K562 (cell line): ENCODE data around the gene C16orf95. TPM values are rescaled to one million over a fixed set of nuclear protein-coding genes. Genes with fewer than 3 reads are reported as not detected.

Source experiments
- ATAC-seq: fragments of 200-7000 bp; cut with Tn5 transposase; 3 replicates; pipeline ENCODE4 v1.9.1; 2020; ENCODE audit warnings: moderate library complexity
- BruUV-seq: library from RNA; stranded (reverse); fragments of 400-500 nt; replicated peaks from 2 replicates; lab custom pipeline; 2021; lab: Mats Ljungman, UMichigan
- CTCF ChIA-PET: fragments of 300-600 bp; formaldehyde crosslinking; extraction: SDS; loops from one replicate; lab custom pipeline; 2021; ENCODE audit warnings: low intra/inter-chr PET ratio; lab: Yijun Ruan, JAX
- POLR2A ChIA-PET: fragments of 300-600, 350-650 bp; sonication (Branson Sonifier 250); formaldehyde crosslinking; extraction: SDS; loops from one replicate; lab custom pipeline; 2021; ENCODE audit warnings: antibody characterized with exemption, inconsistent platforms; lab: Yijun Ruan, JAX
- DNase-seq, 4 experiments: peaks; one replicate each; pipeline versions ENCODE4 v3.0.0 to v3.0.0-alpha.2; 2011 to 2018; ENCODE audit warnings: low spot score in 3 of 4, mixed read lengths in 3 of 4; ENCODE audit errors: extremely low read depth in 1 of 4
- FAIRE-seq: peaks from 2 replicates; lab custom pipeline; 2011; peaks lifted over from hg19 to GRCh38; lab: Jason Lieb, UNC
- H2AFZ ChIP-seq: 2 replicates; pipeline ENCODE4 v1.6.0; 2011; ENCODE audit warnings: low read depth, low read length, control low read depth, inconsistent platforms
- H3K27ac ChIP-seq: fragments of 200-600 bp; 3 replicates; pipeline ENCODE4 v1.8.0; 2011; ENCODE audit warnings: low read depth, mild to moderate bottlenecking, control low read depth, inconsistent platforms, low read length, moderate library complexity, mixed read lengths; ENCODE audit errors: extremely low read depth
- H3K27me3 ChIP-seq, 2 experiments: fragments of 300-600 bp in 1 of 2; 2 replicates in 1 of 2; 3 replicates in 1 of 2; pipeline versions ENCODE4 v1.6.0 to v1.8.0; 2011; ENCODE audit warnings: inconsistent platforms in 2 of 2, low read length in 2 of 2, mild to moderate bottlenecking in 1 of 2, mixed read lengths in 1 of 2, moderate library complexity in 1 of 2; ENCODE audit not compliant: control insufficient read depth in 2 of 2, insufficient read depth in 2 of 2
- H3K36me3 ChIP-seq: fragments of 300-600 bp; 3 replicates; pipeline ENCODE4 v1.8.0; 2011; ENCODE audit warnings: mild to moderate bottlenecking, low read length, inconsistent platforms; ENCODE audit not compliant: control insufficient read depth, insufficient read depth
- H3K4me1 ChIP-seq, 2 experiments: fragments of 200-600 bp in 1 of 2; replicated peaks in 1 of 2; 2 replicates in 1 of 2; 3 replicates in 1 of 2; pipeline versions ENCODE4 v1.5.1 to v1.8.0; 2011; ENCODE audit warnings: inconsistent platforms in 2 of 2, low read length in 2 of 2, mild to moderate bottlenecking in 1 of 2, mixed read lengths in 1 of 2, moderate library complexity in 1 of 2; ENCODE audit not compliant: control insufficient read depth in 2 of 2, insufficient read depth in 2 of 2
- H3K4me2 ChIP-seq: 2 replicates; pipeline ENCODE4 v1.6.1; 2011; ENCODE audit warnings: low read length, control low read depth, inconsistent platforms, mixed read lengths; ENCODE audit not compliant: insufficient read depth
- H3K4me3 ChIP-seq: fragments of 200-600 bp; sonication (generic), shearing (Covaris generic); 2 replicates; pipeline ENCODE4 v1.5.1; 2016; ENCODE audit warnings: control low read depth, inconsistent platforms
- H3K79me2 ChIP-seq: fragments of 200-600 bp; 3 replicates; pipeline ENCODE4 v1.8.0; 2011; ENCODE audit warnings: low read length, inconsistent platforms; ENCODE audit not compliant: control insufficient read depth, insufficient read depth
- H3K9ac ChIP-seq, 2 experiments: 2 replicates each; pipeline versions ENCODE4 v1.6.0 to v1.6.1; 2011; ENCODE audit warnings: low read depth in 2 of 2, low read length in 2 of 2, control low read depth in 1 of 2, inconsistent platforms in 1 of 2, mild to moderate bottlenecking in 1 of 2, mixed read lengths in 1 of 2; ENCODE audit not compliant: insufficient read depth in 1 of 2
- H3K9me1 ChIP-seq: one replicate; pipeline ENCODE4 v1.6.0; 2011; ENCODE audit warnings: inconsistent platforms, mild to moderate bottlenecking, low read length, moderate library complexity; ENCODE audit not compliant: control insufficient read depth, insufficient read depth
- H3K9me3 ChIP-seq: replicated peaks from 2 replicates; pipeline ENCODE4 v1.5.1; 2011; ENCODE audit warnings: low read depth, low read length, inconsistent platforms; ENCODE audit not compliant: control insufficient read depth, insufficient read depth
- H4K20me1 ChIP-seq: replicated peaks from 2 replicates; pipeline ENCODE4 v1.6.1; 2011; ENCODE audit warnings: low read length, inconsistent platforms, mixed read lengths; ENCODE audit not compliant: control insufficient read depth, insufficient read depth
- BRCA1 ChIP-seq, 2 experiments: fragments of 450-650 bp in 1 of 2; sonication (generic) in 1 of 2; formaldehyde crosslinking in 1 of 2; IDR thresholded peaks; 2 replicates each; pipeline versions ENCODE4 v1.5.0 to v1.6.1; 2017 to 2020; ENCODE audit warnings: mild to moderate bottlenecking in 1 of 2, missing genetic modification reagents in 1 of 2
- DMBX1 ChIP-seq: fragments of 250-450 bp; sonication (Bioruptor Pico); IDR thresholded peaks from 2 replicates; pipeline ENCODE4 v1.8.0; 2022; ENCODE audit warnings: inconsistent platforms, mild to moderate bottlenecking, moderate library complexity, borderline replicate concordance
- MEIS2 ChIP-seq: fragments of 450-650 bp; IDR thresholded peaks from 2 replicates; pipeline ENCODE4 v1.6.1; 2014; ENCODE audit warnings: mild to moderate bottlenecking; ENCODE audit not compliant: partially characterized antibody
- ZBTB49 ChIP-seq: sonication (generic); formaldehyde crosslinking; IDR thresholded peaks from 2 replicates; pipeline ENCODE4 v1.8.0; 2022; ENCODE audit warnings: missing genetic modification reagents, mild to moderate bottlenecking, borderline replicate concordance
- ZNF24 ChIP-seq: fragments of 450-650 bp; IDR thresholded peaks from 2 replicates; pipeline ENCODE4 v1.6.1; 2016
- WGBS: fragments of 100-300 bp; shearing (Covaris generic); methylation state at CpG from one replicate; pipeline ENCODE4 v1.1.6; 2016; ENCODE audit warnings: low coverage, mixed read lengths; ENCODE audit not compliant: insufficient coverage; ENCODE audit errors: missing lambda C conversion rate; 5-methylcytosine and 5-hydroxymethylcytosine counted together
- in situ Hi-C: fragments of 300-500 bp; cut with MboI; formaldehyde crosslinking; loops from 4 replicates; pipeline ENCODE4 v1.15.0; 2018; ENCODE audit warnings: inconsistent platforms, mixed read lengths
- intact Hi-C: fragments of 100-400 bp; cut with micrococcal nuclease; formaldehyde crosslinking; loops from 2 replicates; pipeline ENCODE4 v1.14.2; 2022
- polyA plus RNA-seq, 8 experiments: library from polyadenylated mRNA; depleted of rRNA in 4 of 8; stranded (reverse) in 5 of 8; unstranded in 3 of 8; fragments of >200 nt; fragmentation: Nextera tagmentation in 2 of 8; fragmentation: Illumina TruSeq in 1 of 8; extraction: Ambion mirVana in 2 of 8; extraction: Trizol in 1 of 8; gene quantifications; 2 replicates each; pipeline versions ENCODE4 v1.2.1 to v1.2.3, GENCODE V29; 2011 to 2014; ENCODE audit warnings: inconsistent platforms in 1 of 8, missing spikeins in 1 of 8
- total RNA-seq, 7 experiments: library from RNA; depleted of rRNA in 6 of 7; stranded (reverse); fragments of >200 nt in 6 of 7; fragmentation: Illumina TruSeq in 2 of 7; extraction: Trizol in 2 of 7; gene quantifications; 2 replicates each; pipeline versions ENCODE4 v1.2.1 to v1.2.3, GENCODE V29; 2011 to 2021; ENCODE audit warnings: low replicate concordance in 1 of 7

Gene C16orf95
- total and polyA plus RNA-seq, 9 of the 15 experiments (the other 6 are each of a cell fraction or from before 2014, with no cell fraction given): 6.5 to 20.5 (median 9.4) TPM

- peak; percentile 13 for TF ChIP-seq MEIS2
- no peak for TF ChIP-seq DMBX1
- no peak for TF ChIP-seq BRCA1 (IDR thresholded peaks at IDR 0.05)
- no peak for TF ChIP-seq BRCA1 (CRISPR knock-in tag; IDR thresholded peaks at IDR 0.05)
- DNase-seq: no peak
- Histone ChIP-seq H2AFZ (no peak overlapping the region), H3K9ac (no peak overlapping the region), H3K4me2 (no peak overlapping the region), H4K20me1 (no peaks in the 10 kb centered on the region), H3K4me3 (no peak overlapping the region), H3K27ac (no peak overlapping the region), H3K36me3 (no peaks in the 10 kb centered on the region), H3K79me2 (no peaks in the 10 kb centered on the region), H3K27me3 (no peaks in the 10 kb centered on the region), H3K4me1 (no peaks in the 10 kb centered on the region), H3K9me1 (no peaks in the 10 kb centered on the region), H3K9me3 (peaks cover 3% of the 10 kb centered on the region; the same call in 1 of the 2 replicates)
- 22% methylated on average over 2 of the region's 2 CpGs for WGBS
- ChIA-PET POLR2A (no interaction called here), CTCF (no interaction called here)
- no peak for ATAC-seq
- intact Hi-C loops (no loop called here), in situ Hi-C loops (no loop called here)
- BruUV-seq: no TSS peak
- no peak for FAIRE-seq
These were observed 33.0 kb downstream of the C16orf95 start for GRCh38 chr16:87284183-87284582.

- BruUV-seq: no TSS peak
- Histone ChIP-seq H3K79me2 (no peaks in the 10 kb centered on the region), H3K4me3 (no peak overlapping the region), H4K20me1 (peaks cover 8% of the 10 kb centered on the region; the same call in 1 of the 2 replicates), H3K4me1 (peaks cover 0 to 13% of the 10 kb centered on the region in 2 experiments; a peak in 2 of 5 replicates), H3K9me3 (no peaks in the 10 kb centered on the region), H3K9me1 (no peaks in the 10 kb centered on the region), H3K27ac (no peak overlapping the region), H3K9ac (no peak overlapping the region), H3K4me2 (no peak overlapping the region), H3K36me3 (no peaks in the 10 kb centered on the region), H2AFZ (no peak overlapping the region), H3K27me3 (no peaks in the 10 kb centered on the region)
- POLR2A ChIA-PET: interaction anchor here (0.7 kb wide), 1 partner anchor 18 kb away, joined by 3 read pairs; no protein-coding TSS in a partner anchor
- DNase-seq (no peak), FAIRE-seq (no peak), ATAC-seq (no peak)
- no peak for TF ChIP-seq ZBTB49 (CRISPR knock-in tag)
- TF ChIP-seq ZNF24: peak; percentile 59; the same call in 1 of the 2 replicates
- CTCF ChIA-PET: interaction anchor here (0.7 to 2.0 kb wide), 3 partner anchors 76 to 715 kb away, joined by 4 to 38 read pairs (median 7); no protein-coding TSS in a partner anchor
- intact Hi-C loops: loop anchor here (5.0 kb wide), 1 partner anchor 217 kb away; no protein-coding TSS in a partner anchor
- WGBS: 47% methylated on average over 18 of the region's 18 CpGs
- in situ Hi-C loops: loop anchor here (10.0 kb wide), 1 partner anchor 714 kb away; the partner anchor contains the start of gene FOXC2
These were observed 38.0 kb downstream of the C16orf95 start for GRCh38 chr16:87279094-87279658.
